HG03354 (cell line): Measurements from ENCODE around the gene C1QTNF8.

Source experiments
- ATAC-seq: cut with Tn5 transposase; IDR thresholded peaks from one replicate; pipeline ENCODE4 v1.9.1; 2021; ENCODE audit warnings: mild to moderate bottlenecking; ENCODE audit not compliant: unreplicated experiment, poor library complexity, severe bottlenecking

C1QTNF8 gene

GRCh38 chr16:1112506-1113184 lies 16.6 kb upstream of the C1QTNF8 start:
- ATAC-seq: no peak

- no peak for ATAC-seq
Measured at GRCh38 chr16:1109648-1110047, 13.6 kb upstream of the C1QTNF8 start.

GRCh38 chr16:1108299-1109252 lies 12.5 kb upstream of the C1QTNF8 start:
- ATAC-seq: no peak

GRCh38 chr16:1107731-1108130 lies 11.7 kb upstream of the C1QTNF8 start:
- ATAC-seq: no peak

GRCh38 chr16:1107141-1107540 lies 11.1 kb upstream of the C1QTNF8 start:
- no peak for ATAC-seq

GRCh38 chr16:1106659-1107058 lies 10.6 kb upstream of the C1QTNF8 start:
- no peak for ATAC-seq

- no peak for ATAC-seq
Measured at GRCh38 chr16:1105888-1106620, 10.0 kb upstream of the C1QTNF8 start.

- ATAC-seq: no peak
Measured at GRCh38 chr16:1103636-1103980, 7.6 kb upstream of the C1QTNF8 start.

- no peak for ATAC-seq
Measured at GRCh38 chr16:1102921-1103635, 7.0 kb upstream of the C1QTNF8 start.

GRCh38 chr16:1102333-1102700 lies 6.3 kb upstream of the C1QTNF8 start:
- no peak for ATAC-seq

GRCh38 chr16:1101573-1102332 lies 5.7 kb upstream of the C1QTNF8 start:
- no peak for ATAC-seq

- no peak for ATAC-seq
Measured at GRCh38 chr16:1101133-1101532, 5.1 kb upstream of the C1QTNF8 start.

- no peak for ATAC-seq
Measured at GRCh38 chr16:1100084-1100800, 4.2 kb upstream of the C1QTNF8 start.

GRCh38 chr16:1099189-1100083 lies 3.4 kb upstream of the C1QTNF8 start:
- no peak for ATAC-seq

- ATAC-seq: no peak
Measured at GRCh38 chr16:1098266-1098991, 2.4 kb upstream of the C1QTNF8 start.

- ATAC-seq: no peak
Measured at GRCh38 chr16:1097800-1098199, 1.8 kb upstream of the C1QTNF8 start.

- no peak for ATAC-seq
Measured at GRCh38 chr16:1097156-1097555, 1.1 kb upstream of the C1QTNF8 start.
